H1 (cell line): ENCODE results near the gene ZNF511.

ENCODE experiments used
- POLR2A ChIP-seq, 2 experiments: IDR thresholded peaks; 1 replicate in 1 of 2; 2 replicates in 1 of 2; pipeline ENCODE4 v1.6.1; 2011; ENCODE audit warnings: low read depth in 2 of 2, low read length in 2 of 2, mild to moderate bottlenecking in 2 of 2; ENCODE audit errors: control extremely low read depth in 1 of 2
- ZNF274 ChIP-seq: IDR thresholded peaks from 2 replicates; pipeline ENCODE4 v1.7.0; 2012; ENCODE audit warnings: low read length, borderline replicate concordance; ENCODE audit errors: extremely low read depth

DNA sequence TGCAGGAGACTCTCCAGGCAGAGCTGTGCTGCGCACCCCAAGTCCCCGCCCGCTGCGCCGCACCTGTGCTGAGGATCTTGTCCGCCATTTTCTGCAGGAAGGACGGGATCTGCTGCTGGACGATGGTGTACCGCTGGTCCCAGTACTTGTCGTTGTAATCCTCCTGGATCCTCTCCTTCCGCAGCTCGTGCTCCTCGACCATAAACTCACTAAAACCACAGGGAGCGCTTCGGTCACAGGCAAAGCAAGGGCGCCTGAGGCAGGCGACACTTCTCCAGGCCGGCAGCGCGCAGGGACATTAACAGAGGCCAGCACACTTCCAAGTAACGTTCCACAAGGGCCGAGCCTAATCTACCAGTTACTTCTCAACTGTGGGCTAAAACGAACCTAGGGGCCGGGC, 19.0 kb upstream of the ZNF511 start:
- TF ChIP-seq ZNF274 (no peak), POLR2A (IDR thresholded peaks at IDR 0.05; ENCODE audit: control extremely low read depth in 1 of 2, low read depth in 2 of 2, low read length in 2 of 2) (no peak)
